SHP77 treated with DMSO at 0.1 percent for 48 hours (cell line): Measurements from ENCODE around the gene C16orf78.

Source experiments
- DNase-seq: peaks from one replicate; lab custom pipeline; 2025; lab: John Stamatoyannopoulos, UW

Gene C16orf78

GRCh38 chr16:49373504-49373903 is at the start of gene C16orf78:
Gene C16orf78, plus strand, starts transcription at chr16:49373804. Its CDS starts 136 bp downstream, at chr16:49373940.
- no peak for DNase-seq

- no peak for DNase-seq
Observed at GRCh38 chr16:49324703-49325102, 48.9 kb upstream of the C16orf78 start.

GRCh38 chr16:49327466-49327865 is 46.1 kb upstream of the C16orf78 start:
- DNase-seq, result no peak

- DNase-seq, result no peak
Observed at GRCh38 chr16:49328325-49328724, 45.3 kb upstream of the C16orf78 start.

- DNase-seq, result no peak
Observed at GRCh38 chr16:49330562-49331201, 42.9 kb upstream of the C16orf78 start.

- no peak for DNase-seq
Observed at GRCh38 chr16:49332589-49333258, 40.9 kb upstream of the C16orf78 start.

GRCh38 chr16:49333259-49333597 is 40.4 kb upstream of the C16orf78 start:
- no peak for DNase-seq

GRCh38 chr16:49335828-49336227 is 37.8 kb upstream of the C16orf78 start:
- DNase-seq, result no peak

GRCh38 chr16:49336581-49336980 is 37.0 kb upstream of the C16orf78 start:
- DNase-seq, result no peak

- DNase-seq, result no peak
Observed at GRCh38 chr16:49337814-49338350, 35.7 kb upstream of the C16orf78 start.

- DNase-seq, result no peak
Observed at GRCh38 chr16:49338611-49339265, 34.9 kb upstream of the C16orf78 start.

- DNase-seq, result no peak
Observed at GRCh38 chr16:49340466-49340865, 33.1 kb upstream of the C16orf78 start.

GRCh38 chr16:49341706-49342105 is 31.9 kb upstream of the C16orf78 start:
- no peak for DNase-seq

- no peak for DNase-seq
Observed at GRCh38 chr16:49342336-49343265, 31.0 kb upstream of the C16orf78 start.

- no peak for DNase-seq
Observed at GRCh38 chr16:49343291-49343690, 30.3 kb upstream of the C16orf78 start.

- no peak for DNase-seq
Observed at GRCh38 chr16:49344401-49344800, 29.2 kb upstream of the C16orf78 start.

GRCh38 chr16:49345829-49346228 is 27.8 kb upstream of the C16orf78 start:
- DNase-seq, result no peak

- DNase-seq, result no peak
Observed at GRCh38 chr16:49346459-49346858, 27.1 kb upstream of the C16orf78 start.

- DNase-seq, result no peak
Observed at GRCh38 chr16:49347476-49347875, 26.1 kb upstream of the C16orf78 start.

GRCh38 chr16:49348408-49349176 is 25.0 kb upstream of the C16orf78 start:
- no peak for DNase-seq
